H4 (cell line): ENCODE measurements around the gene PRKG1. TPM values are rescaled to one million over a fixed set of nuclear protein-coding genes. Genes with fewer than 3 reads are reported as not detected.
"Not testable (repeated sequence)": the region's sequence is repeated elsewhere in the genome, so short reads cannot be mapped to it uniquely, and the experiment has no call there.

Source experiments
- DNase-seq: peaks from one replicate; pipeline ENCODE4 v3.0.0-alpha.2; 2015; ENCODE audit warnings: low spot score
- total RNA-seq: library from RNA; depleted of rRNA; stranded (reverse); fragments of >200 nt; shearing (Covaris generic); gene quantifications from 2 replicates; pipeline ENCODE4 v1.2.3, GENCODE V29; 2014

PRKG1 gene
- total RNA-seq, 1 experiment from 2014 or later, result 3.4 TPM

DNA sequence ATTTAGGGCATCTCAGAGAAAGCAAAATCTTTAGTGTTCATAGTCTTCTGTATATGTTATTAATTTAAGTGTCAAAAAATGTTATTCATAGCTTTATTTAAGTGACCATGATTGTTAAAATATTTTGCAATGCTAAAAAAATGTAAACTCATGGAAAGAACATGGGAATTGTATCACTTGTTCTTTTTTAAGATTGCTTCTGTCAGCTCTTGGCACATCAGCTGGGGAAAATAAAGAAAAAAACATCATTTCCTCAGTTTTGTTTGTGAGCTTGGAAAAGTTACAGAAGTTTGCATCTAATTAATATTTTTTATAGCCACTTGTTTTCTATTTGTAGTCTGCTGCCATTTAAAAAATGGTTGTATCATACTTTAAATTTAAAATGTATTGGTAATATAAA is 911.0 kb downstream of the PRKG1 start:
- no peak for DNase-seq

GRCh38 chr10:51986516-51986915 is 912.2 kb downstream of the PRKG1 start:
- no peak for DNase-seq

GRCh38 chr10:51993475-51993874 is 919.2 kb downstream of the PRKG1 start:
- no peak for DNase-seq

- DNase-seq, result no peak
Observed at GRCh38 chr10:51999096-51999495, 924.8 kb downstream of the PRKG1 start.

DNA sequence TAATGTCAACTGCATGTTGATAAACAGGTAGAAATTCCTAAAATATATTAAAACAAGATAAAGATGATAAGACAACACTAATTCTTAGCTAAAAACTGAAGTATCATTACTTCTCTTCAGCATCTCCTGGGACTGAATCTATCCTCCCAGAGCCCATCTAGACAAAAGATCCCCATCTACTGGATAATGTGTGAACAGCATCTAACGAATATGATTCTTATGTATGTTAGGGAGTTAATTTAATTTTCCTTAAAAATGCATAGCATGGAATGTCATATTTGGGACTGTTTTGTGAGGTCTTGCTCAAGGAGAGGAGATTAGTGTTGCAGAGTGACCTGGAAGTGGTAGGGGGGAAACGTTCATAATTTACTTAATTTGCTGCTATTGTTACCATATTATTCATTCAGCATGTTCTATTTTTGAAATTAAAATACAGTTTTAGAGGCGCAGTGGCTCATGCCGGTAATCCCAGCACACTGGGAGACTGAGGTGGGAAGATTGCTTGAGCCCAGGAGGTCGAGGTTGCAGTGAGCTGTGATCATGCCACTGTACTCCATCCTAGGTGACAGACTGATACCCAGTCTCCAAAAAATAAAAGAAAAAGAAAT is 930.2 kb downstream of the PRKG1 start:
- peak; percentile 32 for DNase-seq

GRCh38 chr10:52007091-52007490 is 932.8 kb downstream of the PRKG1 start:
- no peak for DNase-seq

DNA sequence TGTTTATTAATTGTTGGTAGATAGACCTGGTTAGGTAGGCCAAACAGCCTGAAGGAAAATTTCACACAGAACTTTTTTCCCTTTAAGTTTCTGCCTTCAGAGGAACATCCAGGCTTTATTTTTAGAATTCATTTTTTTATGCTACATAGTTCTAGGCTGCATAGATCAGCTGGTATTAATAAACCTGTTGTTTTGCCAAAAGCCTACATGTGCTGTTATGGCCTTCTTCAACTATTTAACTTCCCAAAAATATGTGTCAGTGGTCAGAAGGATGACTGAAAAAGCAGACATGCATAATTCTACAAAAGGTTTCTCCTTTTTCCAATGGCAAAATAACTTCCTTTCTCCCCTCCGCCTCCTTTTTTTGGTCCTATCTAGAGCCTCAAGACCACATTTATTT is 936.8 kb downstream of the PRKG1 start:
- DNase-seq, result no peak

GRCh38 chr10:52019077-52019555 is 944.8 kb downstream of the PRKG1 start:
- no peak for DNase-seq

DNA sequence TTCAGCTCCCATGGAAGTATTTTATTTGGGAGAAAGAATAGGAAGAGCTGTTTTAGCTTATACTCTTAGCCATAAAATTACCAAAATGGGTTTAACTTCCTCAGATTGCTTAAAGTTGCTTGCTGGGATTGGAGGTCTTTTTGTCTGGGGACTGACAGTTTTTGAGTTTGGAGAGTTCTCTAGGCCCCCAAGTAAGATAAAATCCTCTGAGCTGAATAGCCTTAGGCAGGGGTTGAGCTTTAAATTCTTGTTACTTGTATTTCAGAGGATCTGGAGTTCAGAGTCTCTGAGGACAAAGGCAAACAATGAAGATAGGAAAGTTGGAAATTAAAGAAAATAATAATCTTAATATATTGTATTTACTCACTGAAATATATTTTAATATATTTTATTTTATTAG is 945.4 kb downstream of the PRKG1 start:
- DNase-seq, result no peak

- no peak for DNase-seq
Observed at GRCh38 chr10:52020173-52020572, 945.9 kb downstream of the PRKG1 start.

- DNase-seq, result no peak
Observed at GRCh38 chr10:52020702-52021101, 946.4 kb downstream of the PRKG1 start.

GRCh38 chr10:52027055-52027705 is 952.9 kb downstream of the PRKG1 start:
- DNase-seq, result no peak

DNA sequence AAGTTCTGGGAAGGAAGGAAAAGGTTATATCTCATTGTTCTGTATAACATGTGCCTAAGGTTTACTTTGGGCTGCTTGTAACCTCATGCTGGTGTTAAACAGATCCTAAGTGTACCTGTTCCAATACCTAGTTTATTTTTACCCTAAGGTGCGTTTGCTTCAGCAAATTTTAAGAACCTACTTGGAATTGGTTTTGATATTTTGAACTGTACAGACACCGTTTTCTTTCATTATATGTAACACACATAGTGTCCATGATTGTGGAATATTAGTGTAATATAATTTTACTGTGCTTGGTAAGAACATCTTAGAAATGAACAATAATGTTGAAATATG is 954.2 kb downstream of the PRKG1 start:
- DNase-seq, result no peak

GRCh38 chr10:52029628-52030027 is 955.3 kb downstream of the PRKG1 start:
- no peak for DNase-seq

DNA sequence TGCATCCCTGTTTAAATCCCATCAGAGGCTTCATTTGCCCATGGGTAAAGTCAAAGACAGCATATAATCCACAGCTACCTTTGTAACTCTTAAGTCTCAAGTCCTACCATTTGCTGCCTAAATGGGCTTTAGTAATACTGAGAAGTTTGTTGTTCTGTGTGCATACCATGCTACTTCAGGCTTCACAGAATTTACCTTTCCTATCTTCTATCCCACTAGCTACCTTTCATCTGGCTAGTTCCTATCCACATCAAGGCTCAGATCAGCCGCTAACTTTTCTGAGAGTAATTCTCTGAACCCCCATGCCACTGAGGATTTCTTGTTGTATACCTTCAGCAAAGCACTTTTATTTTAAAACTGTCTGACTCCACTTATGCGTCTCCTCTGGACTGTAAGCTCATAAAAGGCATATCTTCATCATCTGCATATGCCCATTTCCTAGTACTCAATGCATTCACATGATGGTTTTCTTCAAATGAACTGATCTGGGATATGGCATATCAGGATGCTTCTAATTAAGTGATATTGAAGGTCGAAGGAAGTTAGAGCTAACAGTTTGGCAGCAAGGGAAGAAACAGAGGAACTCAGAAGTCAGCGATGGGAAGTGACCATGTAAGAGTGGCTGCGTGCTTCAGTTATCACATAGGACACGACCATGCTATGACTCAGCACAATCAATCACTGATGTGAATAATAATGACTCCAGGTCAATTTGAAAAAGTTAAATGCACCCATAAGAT is 955.9 kb downstream of the PRKG1 start:
- DNase-seq, result no peak

DNA sequence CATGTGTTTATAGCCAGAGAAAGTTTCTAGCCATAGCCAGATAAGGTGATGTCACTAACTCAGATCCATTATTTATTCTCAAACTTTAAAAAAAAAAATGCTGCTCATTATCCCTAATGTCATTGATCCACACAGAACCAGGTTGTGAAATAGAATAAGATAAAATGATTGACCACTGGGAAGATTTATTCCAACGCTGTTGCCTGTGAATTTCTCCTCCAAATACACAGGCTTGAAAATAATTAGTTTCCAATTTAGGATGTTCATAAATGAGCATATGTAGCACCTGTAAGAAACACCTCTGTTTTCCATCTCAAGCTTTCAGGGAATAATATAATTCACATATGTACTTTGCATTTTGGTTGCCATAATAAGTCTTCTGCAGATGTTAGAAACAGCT is 956.7 kb downstream of the PRKG1 start:
- no peak for DNase-seq

DNA sequence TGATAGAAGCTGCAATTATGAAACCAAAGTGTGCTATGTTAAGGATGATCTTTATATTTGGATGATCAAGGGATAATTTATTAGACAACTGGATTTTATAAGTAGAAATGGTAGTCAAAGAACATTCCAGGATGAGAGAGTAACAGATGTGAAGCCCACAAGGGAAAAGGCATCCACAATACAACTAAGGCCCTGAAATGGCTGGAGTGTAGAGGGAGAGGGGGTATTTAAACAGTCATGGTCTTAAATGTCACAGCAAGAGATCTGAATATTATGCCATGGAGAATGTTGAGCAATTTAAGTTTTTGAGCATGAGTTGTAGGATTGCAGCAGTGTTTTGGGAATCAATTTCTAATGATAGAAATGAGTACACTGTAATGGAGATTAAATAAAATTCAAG is 957.5 kb downstream of the PRKG1 start:
- no peak for DNase-seq

GRCh38 chr10:52032681-52033629 is 958.7 kb downstream of the PRKG1 start:
- no peak for DNase-seq

GRCh38 chr10:52039002-52039793 is 964.9 kb downstream of the PRKG1 start:
- not testable (repeated sequence) for DNase-seq

- no peak for DNase-seq
Observed at GRCh38 chr10:52040486-52040885, 966.2 kb downstream of the PRKG1 start.

- DNase-seq, result no peak
Observed at GRCh38 chr10:52043811-52044210, 969.5 kb downstream of the PRKG1 start.
